Calu3 (cell line): ENCODE data around the gene ADPRHL1. TPM values are rescaled to one million over a fixed set of nuclear protein-coding genes. Genes with fewer than 3 reads are reported as not detected.

Source experiments
- BruUV-seq: library from RNA; stranded (reverse); fragments of 400-500 nt; replicated peaks from 2 replicates; lab custom pipeline; 2021; lab: Mats Ljungman, UMichigan
- CTCF ChIA-PET: fragments of 300-600 bp; sonication (Branson Sonifier 250); formaldehyde crosslinking; loops from one replicate; lab custom pipeline; 2022; ENCODE audit warnings: antibody characterized with exemption; lab: Charles Lee
- DNase-seq: peaks from one replicate; pipeline ENCODE4 v3.0.0; 2022
- H3K27ac Mint-ChIP-seq: one replicate; pipeline ENCODE4 v1.8.0; 2022; ENCODE audit warnings: mixed read lengths; ENCODE audit not compliant: unreplicated experiment
- H3K27me3 Mint-ChIP-seq: one replicate; pipeline ENCODE4 v1.8.0; 2022; ENCODE audit warnings: mixed read lengths; ENCODE audit not compliant: unreplicated experiment
- H3K36me3 Mint-ChIP-seq: one replicate; pipeline ENCODE4 v1.8.0; 2022; ENCODE audit warnings: mild to moderate bottlenecking, moderate library complexity, mixed read lengths; ENCODE audit not compliant: insufficient read depth, unreplicated experiment
- H3K4me1 Mint-ChIP-seq: one replicate; pipeline ENCODE4 v1.8.0; 2022; ENCODE audit warnings: mild to moderate bottlenecking, low read depth, mixed read lengths; ENCODE audit not compliant: unreplicated experiment
- H3K4me3 Mint-ChIP-seq: one replicate; pipeline ENCODE4 v1.8.0; 2022; ENCODE audit warnings: mild to moderate bottlenecking, low read depth, moderate library complexity, mixed read lengths; ENCODE audit not compliant: unreplicated experiment
- H3K9me3 Mint-ChIP-seq: one replicate; pipeline ENCODE4 v1.8.0; 2022; ENCODE audit warnings: low read depth, mixed read lengths; ENCODE audit not compliant: unreplicated experiment
- CTCF ChIP-seq: fragments of 200-600 bp; IDR thresholded peaks from one replicate; pipeline ENCODE4 v1.8.0; 2022; ENCODE audit warnings: antibody characterized with exemption; ENCODE audit not compliant: unreplicated experiment
- intact Hi-C: fragments of 100-400 bp; cut with micrococcal nuclease; formaldehyde crosslinking; loops from one replicate; pipeline ENCODE4 v1.10.0; 2022; ENCODE audit not compliant: unreplicated experiment
- total RNA-seq: library from RNA; stranded (reverse); gene quantifications from 2 replicates; pipeline ENCODE4 v1.2.3, GENCODE V29; 2022

Gene ADPRHL1
- total RNA-seq, 1 experiment from 2014 or later = 2.0 TPM

DNA sequence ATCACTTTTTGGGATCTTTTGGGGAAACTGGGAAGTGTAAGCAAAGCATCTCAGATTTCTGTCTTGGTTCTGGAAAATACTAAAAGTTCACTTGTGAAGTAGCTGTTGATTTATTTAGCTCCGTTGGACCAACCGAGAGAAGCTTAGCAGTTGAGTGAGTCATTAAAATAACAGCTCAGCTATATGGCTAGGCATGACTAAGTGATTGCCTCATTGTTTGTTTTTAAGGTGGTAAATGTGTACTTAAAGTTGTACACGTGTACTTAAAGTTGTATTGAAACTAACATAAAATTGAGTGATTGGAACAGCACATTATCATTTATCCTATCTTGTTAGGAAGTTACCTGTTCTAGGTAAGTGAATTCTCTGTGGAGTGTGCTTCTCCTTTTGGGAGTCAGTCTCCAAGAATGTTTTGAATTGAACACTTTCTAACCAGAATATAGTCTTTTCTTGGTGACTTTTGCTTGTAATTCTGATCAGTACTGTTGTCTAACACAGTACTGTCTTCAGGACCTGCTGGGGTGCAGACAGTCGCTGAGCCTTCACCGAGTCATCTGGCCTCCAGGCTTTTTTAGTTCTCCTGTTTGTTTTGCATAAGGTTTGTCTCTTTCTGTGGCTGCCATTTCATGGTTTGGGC, 40.1 kb upstream of the ADPRHL1 start:
- no peak for TF ChIP-seq CTCF
- H3K4me3 Mint-ChIP-seq = no peak overlapping the region
- H3K9me3 Mint-ChIP-seq = no peaks in the 10 kb centered on the region
- H3K4me1 Mint-ChIP-seq = peaks cover 15% of the 10 kb centered on the region
- H3K27me3 Mint-ChIP-seq = no peaks in the 10 kb centered on the region
- intact Hi-C loops = no loop called here
- H3K27ac Mint-ChIP-seq = no peak overlapping the region
- H3K36me3 Mint-ChIP-seq = peaks cover 21% of the 10 kb centered on the region
- no peak for DNase-seq
- no TSS peak for BruUV-seq
- CTCF ChIA-PET = no interaction called here

DNA sequence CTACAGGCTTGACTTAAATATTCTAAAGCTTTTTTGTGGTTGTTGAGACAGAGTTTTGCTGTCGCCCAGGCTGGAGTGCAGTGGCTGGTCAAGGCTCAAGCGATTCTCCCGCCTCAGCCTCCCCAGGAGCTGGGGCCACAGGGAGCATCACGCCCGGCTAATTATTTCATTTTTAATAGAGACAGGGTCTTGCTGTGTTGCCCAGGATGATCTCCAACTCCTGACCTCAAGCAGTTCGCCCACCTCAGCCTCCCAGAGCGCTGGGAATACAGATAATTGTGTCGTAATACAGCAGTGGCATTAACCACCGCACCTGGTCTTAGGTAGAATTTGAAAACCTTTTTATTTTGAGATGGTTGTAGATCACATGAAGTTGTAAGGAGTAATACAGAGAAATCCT, 38.7 kb upstream of the ADPRHL1 start:
- intact Hi-C loops = no loop called here
- H3K27ac Mint-ChIP-seq = no peak overlapping the region

GRCh38 chr13:113491418-113491883, 38.2 kb upstream of the ADPRHL1 start:
- no TSS peak for BruUV-seq
- CTCF ChIA-PET = no interaction called here
- peak overlapping the region; percentile 73 for H3K4me3 Mint-ChIP-seq
- no peak overlapping the region for H3K27ac Mint-ChIP-seq
- no peak for DNase-seq
- H3K9me3 Mint-ChIP-seq = no peaks in the 10 kb centered on the region
- no peaks in the 10 kb centered on the region for H3K27me3 Mint-ChIP-seq
- peaks cover 21% of the 10 kb centered on the region for H3K36me3 Mint-ChIP-seq
- TF ChIP-seq CTCF = no peak
- peaks cover 15% of the 10 kb centered on the region for H3K4me1 Mint-ChIP-seq
- intact Hi-C loops = no loop called here

More for the DNA sequence above, 38.7 kb upstream of the ADPRHL1 start:
- Mint-ChIP-seq H3K27me3 (no peaks in the 10 kb centered on the region), H3K4me3 (peak overlapping the region; percentile 73), H3K4me1 (peaks cover 15% of the 10 kb centered on the region), H3K9me3 (no peaks in the 10 kb centered on the region), H3K36me3 (peaks cover 21% of the 10 kb centered on the region)
- CTCF ChIA-PET = no interaction called here
- no peak for DNase-seq
- TF ChIP-seq CTCF = no peak
- BruUV-seq = no TSS peak

- Mint-ChIP-seq H3K27me3 (no peaks in the 10 kb centered on the region), H3K9me3 (no peaks in the 10 kb centered on the region), H3K4me3 (peak within 1 kb of the TSS; percentile 85), H3K4me1 (peaks cover 14% of the 10 kb centered on the region), H3K36me3 (peaks cover 21% of the 10 kb centered on the region), H3K27ac (peak within 1 kb of the TSS; percentile 47)
- intact Hi-C loops = no loop called here
- no peak for TF ChIP-seq CTCF
- no TSS peak for BruUV-seq
- DNase-seq = peak; percentile 78
- CTCF ChIA-PET = no interaction called here
Measured at GRCh38 chr13:113490496-113491417, 37.5 kb upstream of the ADPRHL1 start, which contains the start of gene DCUN1D2. DCUN1D2 (minus strand) TSS chr13:113490711; CDS start chr13:113490669, 42 bp downstream.
